HG03558 (cell line): ENCODE measurements around the gene C2orf92.

Experiments used
- ATAC-seq: cut with Tn5 transposase; IDR thresholded peaks from one replicate; pipeline ENCODE4 v1.9.1; 2021; ENCODE audit warnings: moderate number of reproducible peaks; ENCODE audit not compliant: unreplicated experiment; ENCODE audit errors: extremely low read depth

Gene C2orf92

DNA sequence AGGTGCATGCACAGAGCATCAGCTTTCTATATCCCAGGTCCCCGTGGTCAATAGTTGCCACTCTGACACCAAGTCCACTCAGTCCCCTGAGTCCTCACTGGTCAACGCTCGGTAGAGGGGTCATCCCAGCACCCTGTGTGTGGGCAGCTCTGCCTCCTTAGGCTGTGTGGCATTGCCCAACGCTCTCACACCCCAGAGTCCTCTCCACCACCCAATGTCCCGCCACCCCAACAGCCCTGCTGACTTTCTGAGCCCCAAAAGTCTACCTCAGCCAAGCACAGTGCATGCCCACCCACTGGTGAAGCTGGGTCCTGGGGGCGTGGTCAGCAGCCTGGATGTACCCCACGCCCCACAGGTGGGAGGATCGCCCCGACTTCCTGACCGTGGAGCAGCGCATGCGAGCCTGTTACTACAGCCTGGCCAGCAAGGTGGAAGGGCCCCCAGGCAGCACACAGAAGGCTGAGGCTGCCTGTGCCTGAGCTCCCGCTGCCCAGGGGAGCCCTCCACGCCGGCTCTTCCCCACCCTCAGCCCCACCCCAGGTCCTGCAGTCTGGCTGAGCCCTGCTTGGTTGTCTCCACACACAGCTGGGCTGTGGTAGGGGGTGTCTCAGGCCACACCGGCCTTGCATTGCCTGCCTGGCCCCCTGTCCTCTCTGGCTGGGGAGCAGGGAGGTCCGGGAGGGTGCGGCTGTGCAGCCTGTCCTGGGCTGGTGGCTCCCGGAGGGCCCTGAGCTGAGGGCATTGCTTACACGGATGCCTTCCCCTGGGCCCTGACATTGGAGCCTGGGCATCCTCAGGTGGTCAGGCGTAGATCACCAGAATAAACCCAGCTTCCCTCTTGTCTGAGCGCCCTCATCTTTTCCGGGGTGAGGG lies 69.7 kb downstream of the C2orf92 start:
- ATAC-seq: no peak

DNA sequence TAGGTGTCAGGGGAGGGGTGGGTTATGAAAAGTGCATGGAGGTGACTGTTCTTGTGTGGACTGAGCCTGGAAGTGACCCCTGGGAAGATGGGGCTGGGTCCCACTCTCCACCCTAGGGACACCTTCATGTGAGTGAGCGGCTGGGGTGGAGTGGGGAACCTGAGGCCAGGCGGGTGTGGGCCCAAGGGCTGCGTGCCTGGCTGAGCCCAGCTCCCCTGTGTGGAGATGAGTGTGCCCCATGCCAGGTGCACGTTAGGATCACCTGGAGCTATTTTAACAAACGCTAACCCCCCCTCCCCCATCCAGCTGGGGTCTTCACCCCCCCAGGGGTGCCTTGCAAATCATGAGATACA lies 70.4 kb downstream of the C2orf92 start:
- ATAC-seq: no peak

DNA sequence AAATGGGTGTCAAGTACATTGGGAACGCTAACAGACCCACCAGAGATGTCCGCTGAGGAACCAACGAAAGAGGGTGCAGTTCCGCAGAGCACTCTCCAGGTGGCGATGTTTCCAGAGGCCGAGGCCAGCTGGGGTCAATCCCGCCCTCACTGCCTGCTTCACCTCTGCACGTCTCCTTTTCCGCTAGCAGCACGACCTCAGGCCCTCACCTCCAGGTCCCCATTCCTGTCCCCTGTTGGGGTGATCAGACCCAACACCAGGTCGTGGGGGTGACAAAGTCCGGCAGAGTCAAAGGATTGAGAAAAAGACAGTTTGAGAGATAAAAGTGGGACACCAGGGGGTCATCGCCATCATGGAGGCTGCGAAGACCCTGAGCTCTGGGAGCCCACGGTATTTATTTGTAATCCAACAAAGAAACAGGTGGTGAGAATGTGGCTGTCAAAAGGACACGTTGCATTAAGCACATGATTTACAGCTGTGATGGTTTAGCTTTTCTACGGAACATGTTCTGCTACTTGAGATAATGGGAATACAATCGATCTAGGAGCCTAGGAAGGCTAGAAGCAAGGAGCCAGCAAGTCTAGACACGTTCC lies 71.2 kb downstream of the C2orf92 start:
- no peak for ATAC-seq

DNA sequence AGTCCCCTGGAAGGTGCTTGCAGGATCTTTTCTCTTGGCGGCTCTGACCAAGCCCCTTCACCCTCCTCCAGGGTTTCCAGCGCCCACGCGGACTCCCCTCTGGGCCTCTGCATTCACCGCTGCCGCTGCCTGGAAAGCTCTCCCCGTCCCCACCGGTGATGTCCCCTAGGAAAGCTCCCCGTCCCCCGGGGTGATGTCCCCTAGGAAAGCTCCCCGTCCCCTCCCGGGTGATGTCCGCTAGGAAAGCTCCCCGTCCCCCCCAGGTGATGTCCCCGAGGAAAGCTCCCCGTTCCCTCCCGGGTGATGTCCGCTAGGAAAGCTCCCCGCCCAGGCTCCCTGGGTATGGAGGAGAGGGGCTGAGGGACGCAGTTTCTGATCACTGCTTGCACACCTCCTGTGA lies 71.7 kb downstream of the C2orf92 start:
- no peak for ATAC-seq

DNA sequence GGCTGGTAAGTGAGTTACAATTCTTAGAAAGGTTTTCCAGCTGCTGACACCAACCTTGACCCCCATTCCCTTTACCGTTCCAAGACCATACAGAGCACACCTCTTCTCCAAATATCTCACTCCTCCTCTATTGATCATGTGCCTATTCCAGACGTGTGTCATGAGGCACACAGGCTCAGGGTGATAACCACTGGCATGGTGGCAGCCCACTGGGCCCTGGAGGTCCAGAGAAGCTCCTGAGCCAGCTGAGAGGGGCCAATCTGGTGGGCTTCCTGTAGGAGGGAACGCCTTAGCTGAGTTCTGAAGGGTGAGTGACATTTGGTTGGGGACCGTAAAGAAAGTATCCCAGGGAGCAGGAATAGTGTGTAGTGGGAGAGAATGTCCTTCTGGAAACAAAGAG lies 72.2 kb downstream of the C2orf92 start:
- ATAC-seq: no peak

DNA sequence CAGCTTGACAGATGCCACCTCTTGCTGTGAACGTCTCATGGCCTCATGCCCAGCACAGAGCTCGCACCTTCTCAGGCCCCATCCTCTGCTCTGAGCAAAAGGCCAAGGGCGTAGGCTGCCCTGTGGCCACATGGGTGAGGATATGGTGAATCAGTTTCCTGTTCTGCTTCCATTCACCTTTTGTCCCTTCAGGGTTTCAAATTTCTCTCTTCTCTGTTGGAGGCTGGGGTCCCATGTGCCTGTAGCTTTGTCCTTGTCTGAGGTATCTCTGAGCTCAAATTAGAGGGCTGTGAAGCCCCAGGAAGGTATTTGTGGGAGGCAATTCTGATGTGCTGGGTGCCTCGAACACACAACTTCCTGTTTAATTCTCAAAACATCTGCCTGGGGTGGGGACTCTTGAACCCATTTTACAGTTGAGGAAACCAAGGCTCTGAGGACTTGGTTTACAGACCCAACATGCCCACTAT lies 72.9 kb downstream of the C2orf92 start:
- ATAC-seq: no peak

DNA sequence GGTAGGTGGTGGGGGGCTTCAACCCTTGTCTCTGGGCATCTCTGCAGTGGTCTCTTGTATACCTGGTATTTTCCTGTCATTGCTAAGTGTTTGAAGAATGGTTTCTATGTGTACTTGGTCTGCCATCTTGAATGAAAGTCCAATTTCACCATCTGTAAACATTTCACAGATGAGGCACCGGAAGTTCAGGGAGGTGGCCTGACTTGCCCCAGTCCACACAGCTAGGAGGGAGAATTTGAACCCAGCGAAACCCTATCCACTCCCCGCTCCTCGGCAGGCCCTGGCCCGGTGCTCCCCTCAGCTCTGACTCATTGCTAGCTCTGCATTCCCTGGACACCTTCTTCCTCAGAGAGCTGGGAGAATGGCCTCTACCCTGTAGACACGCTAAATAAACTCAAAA lies 74.4 kb downstream of the C2orf92 start:
- ATAC-seq: no peak

DNA sequence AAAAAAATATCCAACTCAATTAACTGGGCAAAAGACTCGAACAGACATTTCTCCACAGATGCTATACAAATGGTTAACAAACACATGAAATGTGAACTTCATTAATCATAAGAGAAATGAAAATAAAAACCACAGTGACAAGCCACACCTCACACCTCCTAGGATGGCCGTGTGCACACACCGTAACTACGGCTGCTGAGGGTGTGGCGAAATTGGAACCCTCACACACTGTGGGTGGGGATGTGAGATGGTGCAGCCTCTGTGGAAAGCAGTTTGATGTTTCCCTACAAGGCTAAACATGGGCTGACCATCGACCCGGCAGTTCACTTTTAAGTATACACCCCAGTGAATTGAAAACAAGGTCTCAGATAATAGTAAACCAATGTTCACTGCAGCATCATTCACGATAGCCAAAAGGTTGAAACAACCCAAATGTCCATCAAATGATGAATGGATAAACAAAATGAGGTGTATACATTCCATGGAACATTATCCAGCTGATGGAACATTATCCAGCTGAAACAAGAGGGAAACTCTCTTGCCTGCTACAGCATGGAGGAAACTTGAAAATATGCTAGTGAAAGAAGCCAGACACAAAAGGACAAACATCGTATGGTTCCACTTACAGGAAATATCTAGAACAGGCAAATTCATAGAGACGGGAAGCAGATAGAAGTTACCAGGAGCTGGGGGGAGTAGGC lies 76.1 kb downstream of the C2orf92 start:
- no peak for ATAC-seq

DNA sequence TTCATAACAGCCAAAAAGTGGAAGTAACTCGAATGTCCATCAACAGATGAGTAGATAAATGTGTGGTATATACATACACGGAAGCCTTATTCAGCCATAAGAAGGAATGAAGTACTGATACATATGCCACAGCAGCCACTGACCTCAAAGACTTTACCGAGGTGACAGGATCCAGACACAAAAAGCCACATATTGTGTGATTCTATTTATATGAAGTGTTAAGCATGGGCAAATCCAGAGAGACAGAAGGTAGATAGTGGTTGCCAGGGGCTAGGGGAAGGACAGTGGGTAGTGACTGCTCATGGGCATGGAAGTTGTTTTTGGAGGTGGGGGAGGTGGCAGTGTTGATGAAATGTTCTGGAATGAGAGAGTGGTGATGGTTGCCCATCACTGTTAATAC lies 77.8 kb downstream of the C2orf92 start:
- ATAC-seq: no peak

DNA sequence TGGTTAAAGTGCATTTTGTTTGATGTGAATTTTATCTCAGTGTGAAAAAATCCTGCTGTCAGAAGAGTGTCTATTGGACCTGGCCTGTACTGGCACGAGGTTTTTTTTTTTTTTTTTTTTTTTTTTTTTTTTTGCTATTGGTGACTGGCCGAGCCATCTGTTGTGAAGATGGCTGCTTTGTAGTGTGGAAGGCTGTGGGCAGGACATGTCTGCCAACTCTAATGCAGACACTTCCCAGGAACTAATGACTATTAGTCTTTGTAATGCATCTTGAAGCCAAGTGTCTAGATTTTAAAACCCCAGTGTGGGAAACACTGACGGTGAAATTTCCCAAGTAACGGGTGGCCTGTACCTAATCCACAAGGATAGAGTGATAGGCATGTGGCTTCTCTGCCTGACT lies 78.2 kb downstream of the C2orf92 start:
- ATAC-seq: no peak

DNA sequence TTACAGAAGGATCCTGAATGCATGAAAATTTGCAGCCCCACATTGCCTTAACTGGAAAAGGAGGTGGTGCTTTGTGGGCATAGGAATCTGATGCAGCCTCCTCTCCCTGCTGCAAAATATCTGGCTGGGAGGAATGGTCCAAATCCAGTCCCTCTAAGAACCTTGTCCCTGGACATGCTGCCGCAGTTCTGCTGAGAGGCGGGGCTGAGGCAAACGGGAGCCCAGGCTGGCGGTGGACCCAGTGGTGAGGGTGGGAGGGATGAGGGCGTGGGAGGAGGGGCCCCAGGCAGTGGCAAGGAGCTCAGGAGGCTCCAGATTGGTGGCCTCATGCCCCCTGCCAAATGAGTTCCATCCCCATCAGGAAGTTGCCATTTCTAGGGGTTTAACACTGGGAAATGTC lies 80.1 kb downstream of the C2orf92 start:
- no peak for ATAC-seq

DNA sequence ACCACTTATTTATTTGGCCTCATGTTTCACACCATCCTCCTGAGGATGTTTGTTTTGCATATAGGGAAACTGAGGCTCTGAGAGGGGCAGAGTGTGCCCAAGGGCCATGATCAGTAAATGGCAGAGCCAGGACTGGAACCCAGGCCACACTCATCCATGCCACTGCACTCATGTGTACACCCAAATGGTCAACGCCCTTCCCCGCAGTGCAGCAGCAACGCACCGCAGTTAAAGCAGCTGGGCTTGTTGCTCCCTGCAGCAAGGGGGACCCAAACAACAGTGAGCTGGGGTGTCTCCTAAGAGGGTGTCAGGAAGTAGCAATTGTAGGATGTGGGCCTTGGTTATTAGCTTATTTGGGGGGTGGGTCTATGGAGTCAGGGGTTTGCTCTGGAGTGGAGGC lies 80.5 kb downstream of the C2orf92 start:
- ATAC-seq: no peak

DNA sequence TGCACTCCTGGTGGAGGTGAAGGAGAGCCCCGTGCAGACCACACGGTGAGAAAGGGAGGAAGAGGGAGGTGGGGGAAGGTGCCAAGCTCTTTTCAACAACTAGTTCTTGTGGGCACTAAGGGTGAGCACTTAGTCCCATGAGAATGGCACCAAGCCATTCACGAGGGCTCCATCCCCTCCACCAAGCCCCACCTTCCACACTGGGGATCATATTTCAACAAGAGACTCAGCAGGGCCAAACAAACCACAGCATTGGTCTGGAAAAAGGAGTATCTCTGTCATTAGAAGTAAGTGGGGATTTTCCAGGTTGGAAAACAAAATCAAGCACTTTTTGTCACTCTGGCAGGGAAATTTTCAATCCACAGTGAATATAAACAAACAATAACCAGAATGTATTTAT lies 82.2 kb downstream of the C2orf92 start:
- ATAC-seq: no peak
